Liver (tissue), 9 donors: ENCODE results near the gene CUL2. TPM values are rescaled to one million over a fixed set of nuclear protein-coding genes. Genes with fewer than 3 reads are reported as not detected.

ENCODE experiments used
- DNase-seq: peaks from one replicate; pipeline ENCODE4 v3.0.0-alpha.2; 2017; ENCODE audit warnings: low spot score
- H3K27ac ChIP-seq, 2 donors: one replicate each; pipeline ENCODE4 v1.7.0; 2013; ENCODE audit warnings: inconsistent platforms in 2 of 2, low read length in 2 of 2, control low read depth in 1 of 2, low read depth in 1 of 2, mild to moderate bottlenecking in 1 of 2
- H3K27me3 ChIP-seq, 4 donors: one replicate each; pipeline versions ENCODE4 v1.6.1 to v1.7.0; 2013; ENCODE audit warnings: low read length in 3 of 4, inconsistent platforms in 1 of 4, mild to moderate bottlenecking in 1 of 4, moderate library complexity in 1 of 4; ENCODE audit not compliant: control insufficient read depth in 4 of 4, insufficient read depth in 4 of 4
- H3K36me3 ChIP-seq, 4 donors: one replicate each; pipeline versions ENCODE4 v1.6.1 to v1.7.0; 2013; ENCODE audit warnings: low read length in 3 of 4, mild to moderate bottlenecking in 3 of 4, low read depth in 1 of 4, moderate library complexity in 1 of 4; ENCODE audit not compliant: control insufficient read depth in 4 of 4, insufficient read depth in 3 of 4
- H3K4me1 ChIP-seq, 4 donors: one replicate each; pipeline versions ENCODE4 v1.6.1 to v1.7.0; 2013; ENCODE audit warnings: low read length in 3 of 4, mild to moderate bottlenecking in 3 of 4, moderate library complexity in 1 of 4; ENCODE audit not compliant: control insufficient read depth in 4 of 4, insufficient read depth in 4 of 4
- H3K4me3 ChIP-seq, 3 donors: one replicate each; pipeline versions ENCODE4 v1.6.1 to v1.7.0; 2013; ENCODE audit warnings: low read length in 3 of 3, control low read depth in 1 of 3, low read depth in 1 of 3, mild to moderate bottlenecking in 1 of 3
- H3K9ac ChIP-seq, 2 donors: one replicate each; pipeline ENCODE4 v1.7.0; 2013; ENCODE audit warnings: low read length in 2 of 2, mild to moderate bottlenecking in 2 of 2, moderate library complexity in 2 of 2, control low read depth in 1 of 2, low read depth in 1 of 2
- H3K9me3 ChIP-seq, 4 donors: one replicate each; pipeline versions ENCODE4 v1.6.1 to v1.7.0; 2013; ENCODE audit warnings: low read length in 3 of 4; ENCODE audit not compliant: control insufficient read depth in 4 of 4
- ATF3 ChIP-seq: IDR thresholded peaks from 2 replicates; pipeline ENCODE4 v1.6.1; 2016; ENCODE audit warnings: antibody characterized with exemption
- CTCF ChIP-seq: fragments of 150-350 bp; IDR thresholded peaks from 2 replicates; pipeline ENCODE4 v1.5.1; 2017; ENCODE audit warnings: improper control_type of control experiment, low read depth, low read length; ENCODE audit not compliant: missing input control
- EGR1 ChIP-seq, 2 donors: IDR thresholded peaks; 2 replicates each; pipeline ENCODE4 v1.6.1; 2016 to 2018; ENCODE audit warnings: antibody characterized with exemption in 2 of 2, low read depth in 2 of 2
- FOXA1 ChIP-seq: IDR thresholded peaks from 2 replicates; pipeline ENCODE4 v1.6.1; 2016; ENCODE audit warnings: antibody characterized with exemption
- FOXA2 ChIP-seq: IDR thresholded peaks from 2 replicates; pipeline ENCODE4 v1.6.1; 2016; ENCODE audit warnings: antibody characterized with exemption
- GABPA ChIP-seq, 2 donors: IDR thresholded peaks in 1 of 2; conservative IDR thresholded peaks in 1 of 2; 2 replicates each; pipeline ENCODE4 v1.6.1; 2016; ENCODE audit warnings: antibody characterized with exemption in 2 of 2, mild to moderate bottlenecking in 1 of 2, moderate library complexity in 1 of 2
- HNF4A ChIP-seq, 2 donors: conservative IDR thresholded peaks; 2 replicates each; pipeline ENCODE4 v1.6.1; 2016; ENCODE audit warnings: antibody characterized with exemption in 2 of 2, mild to moderate bottlenecking in 2 of 2
- HNF4G ChIP-seq: IDR thresholded peaks from 2 replicates; pipeline ENCODE4 v1.6.1; 2016; ENCODE audit warnings: antibody characterized with exemption
- JUND ChIP-seq, 2 donors: IDR thresholded peaks; 2 replicates each; pipeline ENCODE4 v1.6.1; 2016; ENCODE audit warnings: antibody characterized with exemption in 2 of 2
- MAX ChIP-seq: IDR thresholded peaks from 2 replicates; pipeline ENCODE4 v1.6.1; 2016; ENCODE audit warnings: antibody characterized with exemption
- NR2F2 ChIP-seq: IDR thresholded peaks from 2 replicates; pipeline ENCODE4 v1.6.1; 2016; ENCODE audit warnings: antibody characterized with exemption
- RAD21 ChIP-seq, 2 donors: IDR thresholded peaks; 2 replicates each; pipeline ENCODE4 v1.6.1; 2016; ENCODE audit warnings: antibody characterized with exemption in 2 of 2, mild to moderate bottlenecking in 2 of 2
- REST ChIP-seq: IDR thresholded peaks from 2 replicates; pipeline ENCODE4 v1.6.1; 2016; ENCODE audit warnings: antibody characterized with exemption, mild to moderate bottlenecking
- RXRA ChIP-seq, 2 donors: IDR thresholded peaks; 2 replicates each; pipeline ENCODE4 v1.6.1; 2017 to 2018; ENCODE audit warnings: antibody characterized with exemption in 2 of 2, mild to moderate bottlenecking in 1 of 2
- SP1 ChIP-seq: IDR thresholded peaks from 2 replicates; pipeline ENCODE4 v1.6.1; 2018; ENCODE audit warnings: antibody characterized with exemption, mild to moderate bottlenecking
- TAF1 ChIP-seq: conservative IDR thresholded peaks from 2 replicates; pipeline ENCODE4 v1.6.1; 2016; ENCODE audit warnings: antibody characterized with exemption, mild to moderate bottlenecking
- YY1 ChIP-seq: IDR thresholded peaks from 2 replicates; pipeline ENCODE4 v1.6.1; 2016; ENCODE audit warnings: antibody characterized with exemption, mild to moderate bottlenecking
- ZBTB33 ChIP-seq: IDR thresholded peaks from 2 replicates; pipeline ENCODE4 v1.6.1; 2016; ENCODE audit warnings: antibody characterized with exemption
- WGBS: extraction: QIAGEN DNeasy Blood & Tissue Kit; methylation state at CpG from one replicate; pipeline ENCODE4 v1.1.7; 2013; 5-methylcytosine and 5-hydroxymethylcytosine counted together
- polyA plus RNA-seq, 2 donors: library from polyadenylated mRNA; stranded (reverse) in 1 of 2; unstranded in 1 of 2; fragments of 200-250 nt in 1 of 2; fragments of >200 nt in 1 of 2; fragmentation: Nextera tagmentation in 1 of 2; extraction: Ambion mirVana in 1 of 2; gene quantifications; one replicate each; pipeline versions ENCODE4 v1.2.1 to v1.2.3, GENCODE V29; 2013 to 2015
- total RNA-seq, 2 donors: library from RNA; depleted of rRNA; stranded (reverse); fragments of >200 nt; gene quantifications; one replicate each; pipeline ENCODE4 v1.2.3, GENCODE V29; 2014
- donor health status: healthy.
- donor health status: healthy.
- donor health status: healthy.
- donor health status: healthy.
- donor health status: healthy.

The CUL2 gene
- total and polyA plus RNA-seq, 4 donors, result 8.6 to 14.1 (median 12.1) TPM

GRCh38 chr10:35000936-35001335, 89.2 kb downstream of the CUL2 start:
- 96% methylated on average over 4 of the region's 4 CpGs for WGBS
- TF ChIP-seq ATF3, result no peak
- no peak for TF ChIP-seq YY1
- no peak for TF ChIP-seq GABPA (IDR thresholded peaks at IDR 0.05 in 1 of 2, conservative IDR thresholded peaks at IDR 0.05 in 1 of 2)
- no peak for TF ChIP-seq HNF4A (conservative IDR thresholded peaks at IDR 0.05)
- no peak for TF ChIP-seq REST
- TF ChIP-seq HNF4G, result no peak
- TF ChIP-seq TAF1, result no peak
- TF ChIP-seq FOXA1, result no peak
- no peak for TF ChIP-seq SP1
- no peak for TF ChIP-seq FOXA2
- no peak for TF ChIP-seq CTCF
- TF ChIP-seq EGR1 (IDR thresholded peaks at IDR 0.05; ENCODE audit: low read depth in 2 of 2), result no peak
- no peak for TF ChIP-seq RXRA (IDR thresholded peaks at IDR 0.05)
- no peak for TF ChIP-seq RAD21 (IDR thresholded peaks at IDR 0.05)
- no peak for TF ChIP-seq ZBTB33
- TF ChIP-seq JUND (IDR thresholded peaks at IDR 0.05), result no peak
- TF ChIP-seq MAX, result no peak
- no peak for TF ChIP-seq NR2F2
- Histone ChIP-seq H3K36me3 (no peaks in the 10 kb centered on the region), H3K4me1 (no peaks in the 10 kb centered on the region), H3K4me3 (no peak overlapping the region), H3K27me3 (no peaks in the 10 kb centered on the region), H3K9me3 (no peaks in the 10 kb centered on the region), H3K9ac (no peak overlapping the region), H3K27ac (no peak overlapping the region)
- no peak for DNase-seq

GRCh38 chr10:34999532-34999931, 90.6 kb downstream of the CUL2 start:
- H3K9me3 ChIP-seq, result no peaks in the 10 kb centered on the region
- H3K4me3 ChIP-seq, result no peak overlapping the region
- no peak overlapping the region for H3K27ac ChIP-seq
- peaks cover 0 to 2% (median 0%) of the 10 kb centered on the region in 4 donors for H3K4me1 ChIP-seq
- H3K9ac ChIP-seq, result no peak overlapping the region
- DNase-seq, result no peak
- 79% methylated on average over 5 of the region's 5 CpGs for WGBS
- H3K27me3 ChIP-seq, result no peaks in the 10 kb centered on the region
- no peaks in the 10 kb centered on the region for H3K36me3 ChIP-seq
- TF ChIP-seq JUND (IDR thresholded peaks at IDR 0.05), result no peak
- no peak for TF ChIP-seq RAD21 (IDR thresholded peaks at IDR 0.05)
- no peak for TF ChIP-seq FOXA1
- no peak for TF ChIP-seq YY1
- peak; percentile 13 for TF ChIP-seq SP1
- no peak for TF ChIP-seq REST
- TF ChIP-seq RXRA (IDR thresholded peaks at IDR 0.05), result peak; percentile 52 to 60
- no peak for TF ChIP-seq EGR1 (IDR thresholded peaks at IDR 0.05; ENCODE audit: low read depth in 2 of 2)
- TF ChIP-seq HNF4A (conservative IDR thresholded peaks at IDR 0.05), result peak in 1 of 2 donors; percentile 8
- TF ChIP-seq GABPA (IDR thresholded peaks at IDR 0.05 in 1 of 2, conservative IDR thresholded peaks at IDR 0.05 in 1 of 2), result no peak
- TF ChIP-seq HNF4G, result no peak
- TF ChIP-seq FOXA2, result no peak
- no peak for TF ChIP-seq ZBTB33
- peak; percentile 89 for TF ChIP-seq NR2F2
